Thoracic aorta (tissue), 2 donors: ENCODE measurements around the gene EFCAB14. TPM values are rescaled to one million over a fixed set of nuclear protein-coding genes. Genes with fewer than 3 reads are reported as not detected.

Experiments
- ATAC-seq: fragments of 150-250 bp; one replicate; pipeline ENCODE4 v1.8.0; 2017; ENCODE audit warnings: low read depth; ENCODE audit not compliant: insufficient number of reproducible peaks, low FRiP score
- DNase-seq: peaks from one replicate; pipeline ENCODE4 v3.0.0-alpha.2; 2020; ENCODE audit warnings: low spot score
- H3K27ac ChIP-seq, 2 donors: fragments of 200-600 bp; sonication (generic); 1 replicate in 1 of 2; 2 replicates in 1 of 2; pipeline ENCODE4 v1.5.1; 2016; ENCODE audit warnings: mild to moderate bottlenecking in 2 of 2, moderate library complexity in 2 of 2
- H3K27me3 ChIP-seq: fragments of 200-600 bp; sonication (generic); replicated peaks from 2 replicates; pipeline ENCODE4 v1.6.0; 2016; ENCODE audit warnings: mild to moderate bottlenecking; ENCODE audit not compliant: insufficient read depth
- H3K36me3 ChIP-seq: fragments of 200-600 bp; sonication (generic); one replicate; pipeline ENCODE4 v1.5.1; 2016
- H3K4me1 ChIP-seq, 2 donors: fragments of 200-600 bp; sonication (generic); 1 replicate in 1 of 2; 2 replicates in 1 of 2; pipeline versions ENCODE4 v1.5.1 to v1.6.0; 2016; ENCODE audit warnings: low read depth in 2 of 2, mild to moderate bottlenecking in 1 of 2; ENCODE audit not compliant: control insufficient read depth in 1 of 2
- H3K4me3 ChIP-seq: fragments of 200-600 bp; sonication (generic); 2 replicates; pipeline ENCODE4 v1.5.1; 2016; ENCODE audit warnings: mild to moderate bottlenecking
- H3K9me3 ChIP-seq: fragments of 200-600 bp; sonication (generic); 2 replicates; pipeline ENCODE4 v1.5.1; 2016
- CTCF ChIP-seq: fragments of 200-600 bp; sonication (generic); IDR thresholded peaks from one replicate; pipeline ENCODE4 v1.5.1; 2019; ENCODE audit warnings: antibody characterized with exemption
- total RNA-seq, 2 donors: library from RNA; depleted of rRNA; stranded (reverse); fragments of >200 nt; gene quantifications; one replicate each; pipeline versions ENCODE4 v1.1.0 to v1.2.3, GENCODE V29; 2016

EFCAB14 gene
- total RNA-seq, 2 donors from 2014 or later: 102 to 107 TPM

GRCh38 chr1:46689897-46690296, 29.0 kb downstream of the EFCAB14 start:
- no peak for ATAC-seq
- Histone ChIP-seq H3K4me1 (peaks cover 4 to 26% of the 10 kb centered on the region in 2 donors), H3K27ac (no peak overlapping the region), H3K4me3 (no peak overlapping the region), H3K36me3 (peaks cover 38% of the 10 kb centered on the region), H3K27me3 (no peaks in the 10 kb centered on the region), H3K9me3 (no peaks in the 10 kb centered on the region)
- no peak for TF ChIP-seq CTCF
- no peak for DNase-seq

DNA sequence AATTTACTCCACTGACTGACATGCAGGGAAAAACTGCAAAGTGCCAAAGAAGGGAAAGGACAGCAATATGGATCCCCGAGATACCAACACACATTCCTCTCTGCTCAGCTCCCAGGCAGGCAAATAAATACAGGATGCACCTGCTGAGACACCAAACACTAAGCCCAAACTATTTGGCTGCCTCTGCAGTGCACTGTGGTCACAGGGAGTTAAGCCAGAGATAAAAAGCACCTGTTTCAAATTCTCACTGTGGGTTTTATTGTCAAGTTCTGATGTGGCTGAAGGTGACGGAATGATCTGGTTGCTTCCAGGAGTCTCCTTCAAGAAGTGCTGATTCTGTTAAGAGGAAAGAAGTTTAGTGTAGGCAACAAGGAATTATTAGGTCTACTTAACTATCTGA, 29.6 kb downstream of the EFCAB14 start:
- Histone ChIP-seq H3K27ac (no peak overlapping the region), H3K4me3 (no peak overlapping the region), H3K9me3 (no peaks in the 10 kb centered on the region), H3K4me1 (peaks cover 4 to 26% of the 10 kb centered on the region in 2 donors), H3K27me3 (no peaks in the 10 kb centered on the region), H3K36me3 (peaks cover 43% of the 10 kb centered on the region)
- DNase-seq (no peak), ATAC-seq (no peak)
- no peak for TF ChIP-seq CTCF

DNA sequence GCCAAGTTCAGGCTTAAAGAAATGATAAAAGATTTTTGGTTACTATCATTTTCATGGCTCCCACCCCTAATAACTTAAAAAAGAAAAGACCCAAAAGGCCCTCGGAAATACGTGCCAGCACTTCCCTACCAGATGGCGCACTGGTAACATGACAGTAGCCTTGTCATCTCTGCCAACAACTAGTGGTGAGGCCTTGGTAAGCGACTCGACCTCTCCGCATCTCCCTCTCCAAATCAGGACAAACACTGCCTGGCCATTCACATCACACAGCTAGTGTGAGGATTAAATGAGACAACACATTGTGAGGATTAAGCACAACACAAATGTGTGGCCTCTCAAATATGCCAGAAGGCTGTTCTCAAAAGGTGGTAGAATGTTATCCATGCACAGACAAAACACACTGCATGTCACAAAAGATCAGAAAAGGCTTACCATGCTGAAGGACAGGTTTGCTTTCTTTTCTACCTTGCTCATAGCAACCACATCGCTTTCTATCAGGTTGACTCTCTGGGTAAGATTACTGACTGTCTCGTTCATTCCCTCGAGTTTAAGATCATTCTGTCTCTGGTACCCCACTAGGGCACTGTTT, 30.9 kb downstream of the EFCAB14 start:
- peak overlapping the region; percentile 34 to 36 for H3K27ac ChIP-seq
- no peak for TF ChIP-seq CTCF
- no peak overlapping the region for H3K4me3 ChIP-seq
- no peaks in the 10 kb centered on the region for H3K9me3 ChIP-seq
- no peaks in the 10 kb centered on the region for H3K27me3 ChIP-seq
- no peak for DNase-seq
- no peak for ATAC-seq
- peaks cover 54% of the 10 kb centered on the region for H3K36me3 ChIP-seq
- H3K4me1 ChIP-seq: peaks cover 4 to 19% of the 10 kb centered on the region in 2 donors

DNA sequence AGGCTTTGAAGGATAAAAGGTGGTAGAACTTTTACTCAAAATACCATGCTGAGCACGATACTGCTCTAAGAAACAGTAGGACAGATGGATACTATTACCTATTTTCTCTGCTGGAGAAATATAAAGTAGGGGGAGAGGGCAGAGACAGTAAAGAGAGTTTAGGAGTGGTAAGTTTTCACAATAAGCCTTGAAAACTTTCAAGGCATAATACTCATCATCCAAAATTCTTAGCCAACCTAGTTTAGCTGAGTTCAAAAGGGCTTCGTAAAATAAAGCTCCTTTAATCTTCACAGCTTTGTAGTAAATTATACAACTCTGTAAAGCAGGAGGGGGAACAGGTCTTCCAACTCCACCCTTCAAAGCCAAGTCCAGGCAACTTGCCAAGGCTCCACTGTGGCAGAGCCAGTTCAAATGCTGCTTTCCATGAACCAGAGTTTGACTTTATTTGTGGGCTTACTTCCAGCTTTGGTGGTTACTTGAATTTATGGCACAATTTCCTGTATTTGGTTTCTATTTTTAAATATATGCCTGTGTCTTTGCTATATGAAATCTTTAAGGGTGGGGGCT, 31.7 kb downstream of the EFCAB14 start:
- TF ChIP-seq CTCF: no peak
- DNase-seq (peak; percentile 39), ATAC-seq (no peak)
- Histone ChIP-seq H3K36me3 (peaks cover 62% of the 10 kb centered on the region), H3K27me3 (no peaks in the 10 kb centered on the region), H3K4me1 (peaks cover 4 to 16% of the 10 kb centered on the region in 2 donors), H3K27ac (peak overlapping the region; percentile 34 to 36), H3K9me3 (no peaks in the 10 kb centered on the region), H3K4me3 (no peak overlapping the region)

DNA sequence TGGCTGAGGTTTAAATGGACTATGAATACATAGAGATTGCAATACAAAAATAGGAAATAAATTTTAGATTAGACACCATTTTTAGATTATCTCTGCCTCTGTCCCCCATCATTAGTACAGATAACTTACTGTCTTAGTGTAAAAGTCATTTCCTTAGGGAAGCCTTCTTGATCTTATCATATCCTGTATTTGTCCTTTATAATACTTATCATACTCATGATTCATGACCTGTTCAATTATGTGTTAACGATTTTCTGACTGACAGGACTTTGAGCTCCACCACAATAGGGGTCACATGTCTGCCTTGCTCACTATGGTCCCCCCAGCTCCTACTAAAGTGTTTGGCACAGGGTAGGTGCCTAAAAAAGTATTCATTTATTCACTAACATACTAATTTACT, 32.7 kb downstream of the EFCAB14 start:
- no peak overlapping the region for H3K27ac ChIP-seq
- ATAC-seq (no peak), DNase-seq (no peak)
- no peaks in the 10 kb centered on the region for H3K9me3 ChIP-seq
- no peak for TF ChIP-seq CTCF
- peaks cover 4 to 16% of the 10 kb centered on the region in 2 donors for H3K4me1 ChIP-seq
- no peaks in the 10 kb centered on the region for H3K27me3 ChIP-seq
- H3K36me3 ChIP-seq: peaks cover 63% of the 10 kb centered on the region
- no peak overlapping the region for H3K4me3 ChIP-seq
